Endothelial cell of umbilical vein (primary cell): ENCODE measurements around the gene GPANK1. TPM values are rescaled to one million over a fixed set of nuclear protein-coding genes. Genes with fewer than 3 reads are reported as not detected.
A peak's percentile ranks its signal among the peaks of the same experiment; 100 is the strongest.

Source experiments
- BruUV-seq: library from RNA; stranded (reverse); fragments of 400-500 nt; replicated peaks from 2 replicates; lab custom pipeline; 2021; lab: Mats Ljungman, UMichigan
- CTCF ChIA-PET: fragments of 300-600, 350-600 bp; sonication (Branson Sonifier 250); formaldehyde crosslinking; loops from one replicate; lab custom pipeline; 2021; ENCODE audit warnings: antibody characterized with exemption, inconsistent platforms; lab: Charles Lee
- POLR2A ChIA-PET: fragments of 300-600, 350-600 bp; sonication (Branson Sonifier 250); formaldehyde crosslinking; loops from one replicate; lab custom pipeline; 2021; ENCODE audit warnings: antibody characterized with exemption, inconsistent platforms; lab: Charles Lee
- DNase-seq: peaks from one replicate; pipeline ENCODE4 v3.0.0-alpha.2; 2011; ENCODE audit warnings: low read depth, low spot score
- FAIRE-seq: peaks from 2 replicates; lab custom pipeline; 2011; peaks lifted over from hg19 to GRCh38; lab: Jason Lieb, UNC
- H2AFZ ChIP-seq: 2 replicates; pipeline ENCODE4 v1.6.0; 2012; ENCODE audit warnings: low read depth, low read length, control low read depth, inconsistent platforms
- H3K27ac ChIP-seq: 2 replicates; pipeline ENCODE4 v1.5.1; 2011; ENCODE audit warnings: low read depth, mild to moderate bottlenecking, control low read depth, low read length, moderate library complexity; ENCODE audit not compliant: insufficient read depth
- H3K27me3 ChIP-seq, 2 experiments: 2 replicates each; pipeline versions ENCODE4 v1.6.0 to v1.6.1; 2011; ENCODE audit warnings: low read length in 2 of 2, mixed read lengths in 1 of 2; ENCODE audit not compliant: control insufficient read depth in 2 of 2, insufficient read depth in 2 of 2
- H3K36me3 ChIP-seq, 2 experiments: 2 replicates in 1 of 2; 3 replicates in 1 of 2; pipeline ENCODE4 v1.5.1; 2011; ENCODE audit warnings: low read length in 2 of 2, mild to moderate bottlenecking in 1 of 2, moderate library complexity in 1 of 2; ENCODE audit not compliant: control insufficient read depth in 2 of 2, insufficient read depth in 2 of 2; ENCODE audit errors: extremely low read depth in 1 of 2
- H3K4me1 ChIP-seq: 3 replicates; pipeline ENCODE4 v1.5.1; 2011; ENCODE audit warnings: mild to moderate bottlenecking, low read length; ENCODE audit not compliant: control insufficient read depth, insufficient read depth; ENCODE audit errors: extremely low read depth
- H3K4me2 ChIP-seq: 2 replicates; pipeline ENCODE4 v1.6.1; 2011; ENCODE audit warnings: low read length, control low read depth, mixed read lengths; ENCODE audit not compliant: insufficient read depth
- H3K4me3 ChIP-seq, 3 experiments: fragments of 200-600 bp in 1 of 3; sonication (generic), shearing (Covaris generic) in 1 of 3; replicated peaks in 1 of 3; 2 replicates each; pipeline ENCODE4 v1.5.1; 2011 to 2016; ENCODE audit warnings: control low read depth in 3 of 3, low read length in 3 of 3, mild to moderate bottlenecking in 2 of 3, inconsistent platforms in 1 of 3, low read depth in 1 of 3, moderate library complexity in 1 of 3; ENCODE audit not compliant: insufficient read depth in 1 of 3
- H3K79me2 ChIP-seq: 2 replicates; pipeline ENCODE4 v1.6.0; 2012; ENCODE audit warnings: low read length, inconsistent platforms; ENCODE audit not compliant: control insufficient read depth, insufficient read depth
- H3K9ac ChIP-seq: replicated peaks from 2 replicates; pipeline ENCODE3; 2011; ENCODE audit warnings: low read length, control low read depth; ENCODE audit not compliant: insufficient read depth; ENCODE audit errors: extremely low read depth
- H3K9me1 ChIP-seq: replicated peaks from 3 replicates; pipeline ENCODE4 v1.6.0; 2011; ENCODE audit warnings: mild to moderate bottlenecking, low read length; ENCODE audit not compliant: control insufficient read depth, insufficient read depth; ENCODE audit errors: extremely low read depth
- H3K9me3 ChIP-seq: replicated peaks from 2 replicates; pipeline ENCODE4 v1.5.1; 2012; ENCODE audit warnings: low read length, inconsistent platforms; ENCODE audit not compliant: control insufficient read depth, insufficient read depth
- H4K20me1 ChIP-seq: replicated peaks from 2 replicates; pipeline ENCODE3; 2011; ENCODE audit warnings: mild to moderate bottlenecking, low read length; ENCODE audit not compliant: control insufficient read depth, insufficient read depth; ENCODE audit errors: extremely low read depth
- CTCF ChIP-seq, 2 donors: IDR thresholded peaks; 1 replicate in 1 of 2; 2 replicates in 1 of 2; pipeline ENCODE4 v1.5.1; 2011; ENCODE audit warnings: low read length in 2 of 2, mild to moderate bottlenecking in 2 of 2, moderate library complexity in 2 of 2, control low read depth in 1 of 2, inconsistent platforms in 1 of 2, low read depth in 1 of 2; ENCODE audit not compliant: insufficient read depth in 1 of 2; ENCODE audit errors: extremely low read depth in 1 of 2
- EZH2 ChIP-seq: IDR thresholded peaks from 2 replicates; pipeline ENCODE4 v1.6.1; 2012; ENCODE audit warnings: borderline replicate concordance, low read depth, mild to moderate bottlenecking, moderate library complexity, low read length, inconsistent platforms; ENCODE audit not compliant: severe bottlenecking
- FOS ChIP-seq: IDR thresholded peaks from 2 replicates; pipeline ENCODE4 v1.6.1; 2011; ENCODE audit warnings: mild to moderate bottlenecking, low read length, moderate library complexity, borderline replicate concordance; ENCODE audit not compliant: insufficient read depth
- GATA2 ChIP-seq: IDR thresholded peaks from 2 replicates; pipeline ENCODE4 v1.7.0; 2011; ENCODE audit warnings: low read depth, mild to moderate bottlenecking, moderate library complexity, mixed read lengths, low read length; ENCODE audit not compliant: insufficient read length, insufficient read depth
- JUN ChIP-seq: IDR thresholded peaks from 2 replicates; pipeline ENCODE4 v1.6.1; 2011; ENCODE audit warnings: borderline replicate concordance, low read depth; ENCODE audit not compliant: insufficient read length, insufficient read depth
- MAX ChIP-seq: IDR thresholded peaks from 2 replicates; pipeline ENCODE4 v1.6.1; 2011; ENCODE audit not compliant: insufficient read depth, insufficient read length
- MYC ChIP-seq: IDR thresholded peaks from one replicate; pipeline ENCODE4 v1.6.1; 2011; ENCODE audit warnings: mild to moderate bottlenecking, low read depth, low read length
- POLR2A ChIP-seq: IDR thresholded peaks from 2 replicates; pipeline ENCODE4 v1.6.1; 2012; ENCODE audit warnings: low read depth, mild to moderate bottlenecking, control low read depth, low read length
- POLR2AphosphoS5 ChIP-seq: IDR thresholded peaks from 2 replicates; pipeline ENCODE4 v1.6.1; 2012; ENCODE audit warnings: low read depth, mild to moderate bottlenecking, control low read depth, low read length, moderate library complexity; ENCODE audit not compliant: insufficient read depth
- dilution Hi-C: fragments of 300-500 bp; cut with MboI; formaldehyde crosslinking; loops from one replicate; pipeline ENCODE4 v1.15.0; 2019; ENCODE audit warnings: low sequenced_read_pairs; ENCODE audit not compliant: extremely low pct_ligation_motif_present
- intact Hi-C: fragments of 100-400 bp; cut with micrococcal nuclease; formaldehyde crosslinking; loops from one replicate; pipeline ENCODE4 v1.10.0; 2022
- polyA plus RNA-seq, 4 experiments: library from polyadenylated mRNA; depleted of rRNA in 3 of 4; stranded (reverse) in 3 of 4; unstranded in 1 of 4; fragments of >200 nt; gene quantifications; 2 replicates each; pipeline versions ENCODE4 v1.2.1 to v1.2.3, GENCODE V29; 2011 to 2012; ENCODE audit warnings: missing spikeins in 1 of 4
- total RNA-seq: library from RNA; stranded (reverse); gene quantifications from 2 replicates; pipeline ENCODE4 v1.2.3, GENCODE V29; 2021

The GPANK1 gene
- total and polyA plus RNA-seq, 2 donors (not counting 3 experiments of a cell fraction or from before 2014, with no cell fraction given) = 12.6 to 17.5 TPM

- peak overlapping the region; percentile 84 for H3K27ac ChIP-seq
- peak overlapping the region; percentile 99 for H3K9ac ChIP-seq
- peak overlapping the region; percentile 65 to 99 (median 95) for H3K4me3 ChIP-seq
- ChIA-PET CTCF (interaction anchor here (0.6 to 3.9 kb wide), 6 partner anchors 18 to 81 kb away, joined by 3 to 18 read pairs (median 4); partner anchors contain the start of genes ATP6V1G2 and DDX39B), POLR2A (interaction anchor here (0.8 to 2.2 kb wide), 3 partner anchors 12 to 49 kb away, joined by 3 to 4 read pairs (median 3); no protein-coding TSS in a partner anchor)
- H3K79me2 ChIP-seq = peaks cover 59% of the 10 kb centered on the region
- peak overlapping the region; percentile 92 for H3K4me2 ChIP-seq
- DNase-seq = no peak
- H3K9me1 ChIP-seq = no peaks in the 10 kb centered on the region
- BruUV-seq = no TSS peak
- dilution Hi-C loops (no loop called here), intact Hi-C loops (loop anchor here (1.0 to 5.0 kb wide), 3 partner anchors 43 to 205 kb away; partner anchors contain the start of gene HSPA1B)
- peak; percentile 8 for FAIRE-seq
- TF ChIP-seq GATA2 (no peak), EZH2 (no peak), POLR2AphosphoS5 (no peak), MYC (no peak)
- H2AFZ ChIP-seq = no peak overlapping the region
- H3K36me3 ChIP-seq = peaks cover 23 to 33% of the 10 kb centered on the region in 2 experiments
- H3K9me3 ChIP-seq = no peaks in the 10 kb centered on the region
- H3K27me3 ChIP-seq = no peaks in the 10 kb centered on the region
- no peaks in the 10 kb centered on the region for H4K20me1 ChIP-seq
- peaks cover 13% of the 10 kb centered on the region for H3K4me1 ChIP-seq
These were observed 42.8 kb downstream of the GPANK1 start for GRCh38 chr6:31621991-31622390.

- BruUV-seq = TSS peak; percentile 59
- peaks cover 13% of the 10 kb centered on the region for H3K4me1 ChIP-seq
- H3K9me1 ChIP-seq = no peaks in the 10 kb centered on the region
- DNase-seq = peak; percentile 39
- no peaks in the 10 kb centered on the region for H4K20me1 ChIP-seq
- H3K9ac ChIP-seq = peak overlapping the region; percentile 99
- dilution Hi-C loops = no loop called here
- ChIA-PET POLR2A (interaction anchor here (1.1 to 2.2 kb wide), 4 partner anchors 13 to 78 kb away, joined by 3 to 4 read pairs (median 3); partner anchors contain the start of gene C6orf47), CTCF (interaction anchor here (0.6 to 3.9 kb wide), 4 partner anchors 19 to 75 kb away, joined by 3 to 18 read pairs (median 4); partner anchors contain the start of gene ATP6V1G2)
- peaks cover 54% of the 10 kb centered on the region for H3K79me2 ChIP-seq
- peak; percentile 59 for FAIRE-seq
- H3K27me3 ChIP-seq = no peaks in the 10 kb centered on the region
- no peaks in the 10 kb centered on the region for H3K9me3 ChIP-seq
- H3K36me3 ChIP-seq = peaks cover 19 to 28% of the 10 kb centered on the region in 2 experiments
- H3K4me2 ChIP-seq = peak overlapping the region; percentile 92
- peak overlapping the region; percentile 65 to 99 (median 95) for H3K4me3 ChIP-seq
- intact Hi-C loops = loop anchor here (1.0 to 5.0 kb wide), 3 partner anchors 44 to 205 kb away; partner anchors contain the start of gene HSPA1B
- no peak overlapping the region for H2AFZ ChIP-seq
- peak overlapping the region; percentile 84 for H3K27ac ChIP-seq
- TF ChIP-seq CTCF (IDR thresholded peaks at IDR 0.05; ENCODE audit: extremely low read depth in 1 of 2, insufficient read depth in 1 of 2, low read depth in 1 of 2, low read length in 2 of 2) = no peak
- no peak for TF ChIP-seq MAX
- no peak for TF ChIP-seq MYC
- no peak for TF ChIP-seq POLR2A
- no peak for TF ChIP-seq GATA2
- TF ChIP-seq FOS = no peak
- TF ChIP-seq JUN = no peak
- no peak for TF ChIP-seq POLR2AphosphoS5
- TF ChIP-seq EZH2 = no peak
These were observed 43.4 kb downstream of the GPANK1 start for GRCh38 chr6:31621320-31621939.
